Bronchial epithelial cell (primary cell): ENCODE data around the gene RILPL2. TPM values are rescaled to one million over a fixed set of nuclear protein-coding genes. Genes with fewer than 3 reads are reported as not detected.

ENCODE experiments used
- DNase-seq: peaks from one replicate; pipeline ENCODE4 v3.0.0-alpha.2; 2010; ENCODE audit warnings: low read depth
- FAIRE-seq: peaks from 2 replicates; lab custom pipeline; 2011; peaks lifted over from hg19 to GRCh38; lab: Jason Lieb, UNC
- H3K27me3 ChIP-seq: 2 replicates; pipeline ENCODE4 v1.5.1; 2011; ENCODE audit warnings: low read length; ENCODE audit not compliant: control insufficient read depth, insufficient read depth
- H3K36me3 ChIP-seq: 2 replicates; pipeline ENCODE4 v1.5.1; 2011; ENCODE audit warnings: low read length; ENCODE audit not compliant: control insufficient read depth, insufficient read depth
- H3K4me3 ChIP-seq: 2 replicates; pipeline ENCODE4 v1.5.1; 2011; ENCODE audit warnings: mild to moderate bottlenecking, low read depth, low read length, control low read depth
- total RNA-seq: library from RNA; depleted of rRNA; stranded (reverse); fragments of >200 nt; gene quantifications from 2 replicates; pipeline ENCODE4 v1.2.1, GENCODE V29; 2014
- TF ChIP-seq, protein P1 (sequence below): IDR thresholded peaks from 2 replicates; pipeline ENCODE4 v1.5.1; 2011; ENCODE audit warnings: mild to moderate bottlenecking, moderate library complexity, low read length, control low read depth, inconsistent platforms; ENCODE audit not compliant: insufficient read depth, severe bottlenecking

The RILPL2 gene
- total RNA-seq, 1 donor from 2014 or later: 3.9 TPM

DNA sequence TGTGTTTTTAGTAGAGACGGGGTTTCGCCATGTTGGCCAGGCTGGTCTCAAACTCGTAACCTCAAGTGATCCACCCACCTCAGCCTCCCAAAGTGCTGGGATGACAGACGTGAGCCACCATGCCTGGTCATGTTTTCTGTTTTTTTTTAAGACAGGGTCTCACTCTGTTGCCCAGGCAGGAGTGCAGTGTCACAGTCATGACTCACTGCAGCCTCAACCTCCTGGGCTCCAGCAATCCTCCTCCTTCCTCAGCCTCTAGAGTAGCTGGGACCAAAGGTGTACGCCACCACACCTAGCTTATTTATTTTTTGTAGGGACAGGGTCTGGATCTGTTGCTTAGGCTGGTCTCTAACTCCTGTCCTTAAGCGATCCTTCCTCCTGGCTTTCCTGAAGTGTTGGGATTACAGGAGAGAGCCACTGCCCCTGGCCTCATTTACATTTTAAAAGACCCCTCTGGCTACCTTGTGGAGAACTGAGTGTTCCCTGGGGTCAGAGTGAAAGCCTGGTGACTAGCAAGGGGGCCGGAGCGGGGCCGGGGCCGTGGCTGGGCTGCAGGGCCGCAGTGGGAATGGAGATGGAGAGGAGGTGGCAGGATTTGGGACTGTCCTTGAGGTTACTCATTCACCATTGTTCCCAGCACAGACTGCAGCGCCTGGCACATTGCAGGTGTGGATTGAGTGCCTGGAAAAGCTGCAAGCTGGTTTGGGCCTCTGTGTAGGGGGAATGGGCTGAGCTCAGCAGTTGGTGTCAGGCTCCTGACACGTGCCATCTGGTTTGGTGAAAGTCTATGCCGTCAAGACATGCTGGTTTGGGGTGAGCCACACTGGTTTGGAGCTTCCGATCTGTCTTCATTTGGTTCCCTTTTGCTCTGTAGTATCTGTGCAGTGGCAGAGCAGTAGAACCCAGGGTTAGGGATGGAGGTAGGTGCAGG is 34.5 kb downstream of the RILPL2 start:
- H3K27me3 ChIP-seq: no peaks in the 10 kb centered on the region
- H3K4me3 ChIP-seq: no peak overlapping the region
- FAIRE-seq (no peak), DNase-seq (no peak)
- TF ChIP-seq, protein P1, sequence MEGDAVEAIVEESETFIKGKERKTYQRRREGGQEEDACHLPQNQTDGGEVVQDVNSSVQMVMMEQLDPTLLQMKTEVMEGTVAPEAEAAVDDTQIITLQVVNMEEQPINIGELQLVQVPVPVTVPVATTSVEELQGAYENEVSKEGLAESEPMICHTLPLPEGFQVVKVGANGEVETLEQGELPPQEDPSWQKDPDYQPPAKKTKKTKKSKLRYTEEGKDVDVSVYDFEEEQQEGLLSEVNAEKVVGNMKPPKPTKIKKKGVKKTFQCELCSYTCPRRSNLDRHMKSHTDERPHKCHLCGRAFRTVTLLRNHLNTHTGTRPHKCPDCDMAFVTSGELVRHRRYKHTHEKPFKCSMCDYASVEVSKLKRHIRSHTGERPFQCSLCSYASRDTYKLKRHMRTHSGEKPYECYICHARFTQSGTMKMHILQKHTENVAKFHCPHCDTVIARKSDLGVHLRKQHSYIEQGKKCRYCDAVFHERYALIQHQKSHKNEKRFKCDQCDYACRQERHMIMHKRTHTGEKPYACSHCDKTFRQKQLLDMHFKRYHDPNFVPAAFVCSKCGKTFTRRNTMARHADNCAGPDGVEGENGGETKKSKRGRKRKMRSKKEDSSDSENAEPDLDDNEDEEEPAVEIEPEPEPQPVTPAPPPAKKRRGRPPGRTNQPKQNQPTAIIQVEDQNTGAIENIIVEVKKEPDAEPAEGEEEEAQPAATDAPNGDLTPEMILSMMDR: no peak
- H3K36me3 ChIP-seq: peaks cover 32% of the 10 kb centered on the region

DNA sequence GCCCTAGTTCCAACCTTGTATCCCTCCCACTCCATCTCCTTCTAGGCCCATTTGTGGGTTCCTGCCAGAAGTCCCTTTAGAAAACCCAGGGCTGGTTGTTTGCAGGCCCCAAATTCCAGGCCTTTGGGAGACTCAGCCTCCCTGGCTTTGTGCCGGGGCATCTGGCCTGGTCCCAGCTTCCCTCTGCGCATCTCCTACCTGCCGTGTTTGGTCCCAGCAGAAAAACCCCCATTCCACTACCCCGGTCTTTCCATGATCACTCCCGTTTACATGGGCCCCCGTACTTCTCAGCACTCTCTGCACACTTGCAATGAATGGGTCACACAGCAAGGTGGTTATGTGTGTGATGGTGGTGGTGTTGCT is 37.2 kb downstream of the RILPL2 start:
- FAIRE-seq (no peak), DNase-seq (no peak)
- Histone ChIP-seq H3K4me3 (no peak overlapping the region), H3K27me3 (no peaks in the 10 kb centered on the region), H3K36me3 (peaks cover 43% of the 10 kb centered on the region)
- TF ChIP-seq, protein P1: no peak

DNA sequence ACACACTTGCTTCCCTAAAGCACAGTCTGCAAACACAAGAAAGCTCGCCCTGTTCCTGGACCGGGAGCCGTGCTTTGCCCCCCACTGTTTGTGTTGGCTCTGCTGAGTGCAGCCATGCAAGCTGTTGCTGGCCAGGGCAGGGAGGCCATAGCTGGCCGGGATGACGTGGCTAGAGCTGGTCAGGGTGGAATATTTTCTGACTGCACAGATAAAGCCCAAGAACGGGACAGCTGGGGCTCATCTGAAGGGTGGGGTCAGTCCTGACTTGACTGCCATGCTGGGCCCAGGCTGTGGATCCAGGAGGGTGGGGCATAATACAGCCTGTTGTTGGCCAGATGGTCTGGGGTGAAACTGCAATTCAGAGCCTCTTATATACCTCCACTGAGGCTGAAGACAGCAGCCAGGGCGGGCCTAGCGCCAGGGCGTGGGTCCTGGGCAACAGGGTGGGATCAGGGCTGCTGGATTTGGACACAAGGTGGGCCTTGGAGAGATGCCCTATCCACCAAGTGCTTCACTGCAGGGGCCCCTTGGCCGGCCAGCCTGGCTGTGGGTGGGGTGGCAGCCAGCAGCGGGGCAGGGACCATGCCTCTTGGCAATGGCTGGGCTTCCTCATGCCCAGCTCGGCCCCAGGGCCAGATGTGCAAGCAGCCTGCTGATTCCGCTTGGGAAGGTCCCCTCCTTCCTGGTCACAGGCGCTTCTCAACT is 37.8 kb downstream of the RILPL2 start:
- peaks cover 41% of the 10 kb centered on the region for H3K36me3 ChIP-seq
- no peak for FAIRE-seq
- H3K4me3 ChIP-seq: no peak overlapping the region
- H3K27me3 ChIP-seq: no peaks in the 10 kb centered on the region
- no peak for DNase-seq
- TF ChIP-seq, protein P1: no peak

DNA sequence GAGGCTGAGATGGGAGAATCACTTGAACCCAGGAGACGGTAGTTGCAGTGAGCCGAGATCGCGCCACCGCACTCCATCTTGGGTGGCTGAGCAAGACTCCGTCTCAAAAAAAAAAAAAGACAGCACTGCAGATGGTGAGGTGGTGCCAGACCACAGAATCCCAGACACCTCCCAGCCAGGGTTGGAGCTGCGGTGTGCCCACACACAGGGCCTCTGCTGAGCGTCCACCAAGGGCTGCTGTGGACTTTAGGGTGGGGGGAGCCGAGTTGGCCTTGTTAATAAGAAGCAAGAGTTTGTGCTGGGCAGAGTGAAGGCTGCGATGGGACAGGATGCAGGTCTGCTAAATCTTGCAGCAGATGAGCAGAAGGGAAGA is 38.3 kb downstream of the RILPL2 start:
- no peak overlapping the region for H3K4me3 ChIP-seq
- FAIRE-seq (no peak), DNase-seq (no peak)
- H3K27me3 ChIP-seq: no peaks in the 10 kb centered on the region
- TF ChIP-seq, protein P1: no peak
- peaks cover 38% of the 10 kb centered on the region for H3K36me3 ChIP-seq

DNA sequence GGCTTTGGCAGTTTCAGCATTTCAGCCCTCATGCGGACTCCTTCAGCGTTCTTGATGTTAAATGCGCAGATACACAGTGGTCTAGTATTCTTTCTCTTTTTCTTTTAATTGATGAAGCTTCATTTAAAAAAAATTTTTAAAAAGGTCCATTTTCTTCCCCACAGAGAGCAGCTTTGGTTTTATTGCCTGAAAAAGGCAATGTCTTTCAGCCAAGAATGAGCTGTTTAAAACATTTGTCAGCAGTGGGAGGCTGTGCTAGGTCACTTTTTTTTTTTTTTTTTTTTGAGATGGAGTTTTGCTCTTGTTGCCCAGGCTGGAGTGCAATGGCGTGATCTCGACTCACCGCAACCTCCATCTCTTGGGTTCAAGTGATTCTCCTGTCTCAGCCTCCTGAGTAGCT is 39.1 kb downstream of the RILPL2 start:
- no peak for FAIRE-seq
- H3K36me3 ChIP-seq: peaks cover 33% of the 10 kb centered on the region
- H3K4me3 ChIP-seq: no peak overlapping the region
- TF ChIP-seq, protein P1: no peak
- DNase-seq: no peak
- no peaks in the 10 kb centered on the region for H3K27me3 ChIP-seq
